IMR-90 (cell line): ENCODE data around the gene CD28. TPM values are rescaled to one million over a fixed set of nuclear protein-coding genes. Genes with fewer than 3 reads are reported as not detected.

Source experiments
- ATAC-seq: fragments of 200-7000 bp; cut with Tn5 transposase; 2 replicates; pipeline ENCODE4 v1.9.1; 2020; ENCODE audit warnings: low read depth, mild to moderate bottlenecking, moderate library complexity
- BruUV-seq: library from RNA; stranded (reverse); fragments of 400-500 nt; replicated peaks from 2 replicates; lab custom pipeline; 2021; lab: Mats Ljungman, UMichigan
- CTCF ChIA-PET: fragments of 300-600 bp; formaldehyde crosslinking; extraction: SDS; loops from one replicate; lab custom pipeline; 2021; ENCODE audit warnings: antibody characterized with exemption; lab: Yijun Ruan, JAX
- POLR2A ChIA-PET: fragments of 300-600 bp; sonication (Branson Sonifier 250); formaldehyde crosslinking; loops from one replicate; lab custom pipeline; 2022; ENCODE audit warnings: antibody characterized with exemption; ENCODE audit not compliant: unreplicated experiment; lab: Charles Lee
- DNase-seq: peaks from one replicate; pipeline ENCODE4 v3.0.0; 2013
- H2AFZ ChIP-seq: replicated peaks from 2 replicates; pipeline ENCODE3; 2013; ENCODE audit warnings: low read length, mild to moderate bottlenecking; ENCODE audit not compliant: poor library complexity
- H2AK5ac ChIP-seq: 2 replicates; pipeline ENCODE4 v1.6.1; 2013; ENCODE audit warnings: low read depth, low read length, inconsistent platforms
- H2AK9ac ChIP-seq: replicated peaks from 2 replicates; pipeline ENCODE3; 2013; ENCODE audit warnings: mild to moderate bottlenecking, low read depth, low read length, moderate library complexity; ENCODE audit not compliant: poor library complexity
- H2BK120ac ChIP-seq: 2 replicates; pipeline ENCODE4 v1.6.1; 2013; ENCODE audit warnings: low read depth, low read length, inconsistent platforms
- H2BK15ac ChIP-seq: 3 replicates; pipeline ENCODE4 v1.6.1; 2013; ENCODE audit warnings: low read depth, low read length, inconsistent platforms
- H2BK20ac ChIP-seq: 2 replicates; pipeline ENCODE4 v1.6.1; 2013; ENCODE audit warnings: low read depth, mild to moderate bottlenecking, inconsistent platforms, low read length, moderate library complexity
- H2BK5ac ChIP-seq: 2 replicates; pipeline ENCODE4 v1.6.1; 2013; ENCODE audit warnings: mild to moderate bottlenecking, low read depth, low read length, inconsistent platforms; ENCODE audit not compliant: poor library complexity, severe bottlenecking
- H3K14ac ChIP-seq: replicated peaks from 2 replicates; pipeline ENCODE4 v1.6.1; 2013; ENCODE audit warnings: low read depth, low read length, inconsistent platforms
- H3K18ac ChIP-seq: 2 replicates; pipeline ENCODE4 v1.6.1; 2013; ENCODE audit warnings: low read depth, low read length, control low read depth
- H3K23ac ChIP-seq: 2 replicates; pipeline ENCODE4 v1.6.1; 2013; ENCODE audit warnings: low read depth, low read length, inconsistent platforms
- H3K27ac ChIP-seq: 2 replicates; pipeline ENCODE4 v1.5.1; 2013; ENCODE audit warnings: mild to moderate bottlenecking, control low read depth, low read length; ENCODE audit not compliant: insufficient read depth
- H3K27me3 ChIP-seq: 2 replicates; pipeline ENCODE4 v1.6.1; 2013; ENCODE audit warnings: low read length; ENCODE audit not compliant: control insufficient read depth, insufficient read depth
- H3K36me3 ChIP-seq: 2 replicates; pipeline ENCODE4 v1.6.1; 2013; ENCODE audit warnings: low read length, mixed read lengths; ENCODE audit not compliant: control insufficient read depth, insufficient read depth
- H3K4ac ChIP-seq: 2 replicates; pipeline ENCODE4 v1.6.1; 2013; ENCODE audit warnings: low read depth, low read length, inconsistent platforms
- H3K4me1 ChIP-seq: 2 replicates; pipeline ENCODE4 v1.6.1; 2013; ENCODE audit warnings: low read length, mixed read lengths; ENCODE audit not compliant: control insufficient read depth, insufficient read depth
- H3K4me2 ChIP-seq: 2 replicates; pipeline ENCODE4 v1.6.1; 2013; ENCODE audit warnings: low read depth, mild to moderate bottlenecking, control low read depth, low read length, moderate library complexity
- H3K4me3 ChIP-seq: 2 replicates; pipeline ENCODE4 v1.5.1; 2013; ENCODE audit warnings: low read depth, mild to moderate bottlenecking, control low read depth, low read length, moderate library complexity; ENCODE audit not compliant: insufficient read depth
- H3K56ac ChIP-seq: 2 replicates; pipeline ENCODE4 v1.6.1; 2013; ENCODE audit warnings: low read length, inconsistent platforms; ENCODE audit not compliant: insufficient read depth; ENCODE audit errors: extremely low read depth
- H3K79me1 ChIP-seq, 2 experiments: 2 replicates each; pipeline ENCODE4 v1.6.1; 2013; ENCODE audit warnings: low read length in 2 of 2, inconsistent platforms in 1 of 2, low read depth in 1 of 2
- H3K9ac ChIP-seq: 2 replicates; pipeline ENCODE4 v1.6.1; 2013; ENCODE audit warnings: low read depth, low read length, control low read depth
- H3K9me1 ChIP-seq: 2 replicates; pipeline ENCODE4 v1.6.1; 2013; ENCODE audit warnings: low read length, inconsistent platforms; ENCODE audit not compliant: insufficient read depth
- H3K9me3 ChIP-seq: 2 replicates; pipeline ENCODE4 v1.6.1; 2013; ENCODE audit warnings: low read length; ENCODE audit not compliant: control insufficient read depth, insufficient read depth
- H4K20me1 ChIP-seq: 2 replicates; pipeline ENCODE4 v1.6.1; 2013; ENCODE audit warnings: low read length, inconsistent platforms; ENCODE audit not compliant: insufficient read depth
- H4K5ac ChIP-seq: 2 replicates; pipeline ENCODE4 v1.6.1; 2013; ENCODE audit warnings: mild to moderate bottlenecking, low read depth, low read length, control low read depth
- H4K8ac ChIP-seq, 2 experiments: 2 replicates each; pipeline ENCODE4 v1.6.1; 2013; ENCODE audit warnings: low read depth in 2 of 2, low read length in 2 of 2, control low read depth in 1 of 2, inconsistent platforms in 1 of 2
- H4K91ac ChIP-seq: 2 replicates; pipeline ENCODE4 v1.6.1; 2013; ENCODE audit warnings: low read depth, low read length, inconsistent platforms; ENCODE audit not compliant: insufficient read depth
- BHLHE40 ChIP-seq: fragments of 150-350 bp; IDR thresholded peaks from 2 replicates; pipeline ENCODE4 v1.6.1; 2016; ENCODE audit warnings: mild to moderate bottlenecking, low read depth, low read length
- FOS ChIP-seq: fragments of 150-350 bp; IDR thresholded peaks from 2 replicates; pipeline ENCODE4 v1.6.1; 2016; ENCODE audit warnings: low read depth, low read length
- MAFK ChIP-seq: IDR thresholded peaks from 2 replicates; pipeline ENCODE4 v1.6.1; 2012; ENCODE audit warnings: low read depth, low read length, improper control_type of control experiment
- MAZ ChIP-seq: IDR thresholded peaks from 2 replicates; pipeline ENCODE4 v1.6.1; 2012; ENCODE audit warnings: low read depth, mild to moderate bottlenecking, low read length, improper control_type of control experiment, moderate library complexity, borderline replicate concordance
- MXI1 ChIP-seq: IDR thresholded peaks from 2 replicates; pipeline ENCODE4 v1.6.1; 2012; ENCODE audit warnings: low read depth, mild to moderate bottlenecking, low read length, moderate library complexity, borderline replicate concordance
- POLR2A ChIP-seq: IDR thresholded peaks from 2 replicates; pipeline ENCODE4 v1.6.1; 2012; ENCODE audit warnings: mild to moderate bottlenecking, low read depth, low read length
- RAD21 ChIP-seq: IDR thresholded peaks from 2 replicates; pipeline ENCODE4 v1.6.1; 2012; ENCODE audit warnings: low read length, improper control_type of control experiment
- RCOR1 ChIP-seq: IDR thresholded peaks from 2 replicates; pipeline ENCODE4 v1.6.1; 2012; ENCODE audit warnings: mild to moderate bottlenecking, low read length, improper control_type of control experiment; ENCODE audit not compliant: insufficient replicate concordance
- whole genome bisulfite sequencing, 2 experiments: methylation state at CpG; one replicate each; pipeline versions ENCODE4 v1.1.5 to v1.1.7; 2013; ENCODE audit warnings: missing lambda C conversion rate in 2 of 2; ENCODE audit not compliant: insufficient read length in 1 of 2; ENCODE audit errors: extremely low coverage in 2 of 2; 5-methylcytosine and 5-hydroxymethylcytosine counted together
- dilution Hi-C: fragments of 300-500 bp; cut with HindIII; formaldehyde crosslinking; loops from one replicate; pipeline ENCODE4 v1.14.3; 2018; ENCODE audit warnings: low sequenced_read_pairs; ENCODE audit not compliant: unreplicated experiment
- in situ Hi-C: fragments of 300-500 bp; cut with MboI; formaldehyde crosslinking; loops from 3 replicates; pipeline ENCODE4 v1.14.3; 2019; ENCODE audit warnings: low sequenced_read_pairs, inconsistent platforms, mixed read lengths
- intact Hi-C: fragments of 100-400 bp; cut with micrococcal nuclease; formaldehyde crosslinking; loops from 2 replicates; pipeline ENCODE4 v1.10.0; 2022
- polyA plus RNA-seq, 3 experiments: library from polyadenylated mRNA; depleted of rRNA; stranded (reverse); fragments of >200 nt; gene quantifications; 2 replicates each; pipeline ENCODE4 v1.2.3, GENCODE V29; 2012; ENCODE audit warnings: low replicate concordance in 1 of 3
- total RNA-seq: library from RNA; depleted of rRNA; stranded (reverse); fragments of >200 nt; gene quantifications from 2 replicates; pipeline ENCODE4 v1.2.3, GENCODE V29; 2012
- TF ChIP-seq, protein P1 (sequence below): fragments of 150-350 bp; IDR thresholded peaks from 2 replicates; pipeline ENCODE4 v1.6.1; 2017; ENCODE audit warnings: mild to moderate bottlenecking, antibody characterized with exemption, low read length, low read depth
- TF ChIP-seq, protein P2 (sequence below): fragments of 150-350 bp; IDR thresholded peaks from 2 replicates; pipeline ENCODE4 v1.6.1; 2016; ENCODE audit warnings: low read depth, mild to moderate bottlenecking, low read length, moderate library complexity, borderline replicate concordance

Gene CD28
- total and polyA plus RNA-seq, 2 of the 4 experiments (the other 2 are of a cell fraction), result not detected

DNA sequence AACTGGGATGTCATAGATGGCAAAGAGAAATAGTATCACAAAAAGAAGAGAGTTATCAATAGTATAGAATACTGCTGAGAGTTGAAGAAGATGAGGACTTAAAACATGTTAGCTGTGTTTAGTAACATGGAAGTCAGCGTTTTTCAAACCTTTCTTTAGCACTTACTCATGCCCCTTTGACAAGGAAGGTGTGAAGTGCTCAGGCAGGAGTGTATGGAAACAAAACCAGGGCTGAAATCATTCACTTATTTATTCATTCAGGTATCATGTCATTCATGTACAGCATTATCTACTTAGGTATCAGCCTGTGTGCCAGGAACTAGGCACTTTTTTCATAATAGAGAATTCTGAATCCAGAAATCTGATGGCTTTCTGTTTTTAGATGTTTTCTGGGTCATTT lies 27.2 kb downstream of the CD28 start:
- dilution Hi-C loops, result no loop called here
- POLR2A ChIA-PET, result no interaction called here
- no peak overlapping the region for H3K27ac ChIP-seq

More for the DNA sequence above, 27.2 kb downstream of the CD28 start:
- no peaks in the 10 kb centered on the region for H4K20me1 ChIP-seq
- no peak overlapping the region for H3K56ac ChIP-seq
- no peaks in the 10 kb centered on the region for H3K79me1 ChIP-seq
- no peak overlapping the region for H4K91ac ChIP-seq
- no peak overlapping the region for H4K5ac ChIP-seq
- no peaks in the 10 kb centered on the region for H3K4me1 ChIP-seq
- H2BK15ac ChIP-seq, result no peak overlapping the region
- no peak for ATAC-seq
- TF ChIP-seq MAFK, result no peak
- TF ChIP-seq BHLHE40, result no peak
- no peak for TF ChIP-seq FOS
- TF ChIP-seq MXI1, result no peak
- TF ChIP-seq RAD21, result no peak
- TF ChIP-seq, protein P1, sequence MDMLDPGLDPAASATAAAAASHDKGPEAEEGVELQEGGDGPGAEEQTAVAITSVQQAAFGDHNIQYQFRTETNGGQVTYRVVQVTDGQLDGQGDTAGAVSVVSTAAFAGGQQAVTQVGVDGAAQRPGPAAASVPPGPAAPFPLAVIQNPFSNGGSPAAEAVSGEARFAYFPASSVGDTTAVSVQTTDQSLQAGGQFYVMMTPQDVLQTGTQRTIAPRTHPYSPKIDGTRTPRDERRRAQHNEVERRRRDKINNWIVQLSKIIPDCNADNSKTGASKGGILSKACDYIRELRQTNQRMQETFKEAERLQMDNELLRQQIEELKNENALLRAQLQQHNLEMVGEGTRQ, result no peak
- TF ChIP-seq MAZ, result no peak
- TF ChIP-seq POLR2A, result no peak
- TF ChIP-seq RCOR1, result no peak
- TF ChIP-seq, protein P2, sequence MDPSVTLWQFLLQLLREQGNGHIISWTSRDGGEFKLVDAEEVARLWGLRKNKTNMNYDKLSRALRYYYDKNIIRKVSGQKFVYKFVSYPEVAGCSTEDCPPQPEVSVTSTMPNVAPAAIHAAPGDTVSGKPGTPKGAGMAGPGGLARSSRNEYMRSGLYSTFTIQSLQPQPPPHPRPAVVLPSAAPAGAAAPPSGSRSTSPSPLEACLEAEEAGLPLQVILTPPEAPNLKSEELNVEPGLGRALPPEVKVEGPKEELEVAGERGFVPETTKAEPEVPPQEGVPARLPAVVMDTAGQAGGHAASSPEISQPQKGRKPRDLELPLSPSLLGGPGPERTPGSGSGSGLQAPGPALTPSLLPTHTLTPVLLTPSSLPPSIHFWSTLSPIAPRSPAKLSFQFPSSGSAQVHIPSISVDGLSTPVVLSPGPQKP, result no peak
- no CpG with 5 or more reads among the region's 1 CpG for WGBS, 2 experiments
- intact Hi-C loops (no loop called here), in situ Hi-C loops (no loop called here)
- no peak for DNase-seq
- H3K4me3 ChIP-seq, result no peak overlapping the region
- no peaks in the 10 kb centered on the region for H3K9me3 ChIP-seq
- no peak overlapping the region for H4K8ac ChIP-seq
- no peak overlapping the region for H2AFZ ChIP-seq
- H3K4me2 ChIP-seq, result no peak overlapping the region
- H3K9ac ChIP-seq, result no peak overlapping the region
- CTCF ChIA-PET, result interaction anchor here (1.2 kb wide), 1 partner anchor 280 kb away, joined by 7 read pairs; no protein-coding TSS in a partner anchor
- no peaks in the 10 kb centered on the region for H3K27me3 ChIP-seq
- no peak overlapping the region for H2AK5ac ChIP-seq
- H2BK5ac ChIP-seq, result no peak overlapping the region
- H3K9me1 ChIP-seq, result 0 out of 2 replicates have a peak, but pooled peaks cover 5% of the 10 kb centered on the region
- no peak overlapping the region for H3K23ac ChIP-seq
- no peak overlapping the region for H3K18ac ChIP-seq
- H3K14ac ChIP-seq, result no peak overlapping the region
- BruUV-seq, result no TSS peak
- no peak overlapping the region for H2AK9ac ChIP-seq
- H3K4ac ChIP-seq, result no peak overlapping the region
- no peak overlapping the region for H2BK20ac ChIP-seq
- no peaks in the 10 kb centered on the region for H3K36me3 ChIP-seq
- H2BK120ac ChIP-seq, result no peak overlapping the region
